Measurements from ENCODE around the gene MMP2.

DNA sequence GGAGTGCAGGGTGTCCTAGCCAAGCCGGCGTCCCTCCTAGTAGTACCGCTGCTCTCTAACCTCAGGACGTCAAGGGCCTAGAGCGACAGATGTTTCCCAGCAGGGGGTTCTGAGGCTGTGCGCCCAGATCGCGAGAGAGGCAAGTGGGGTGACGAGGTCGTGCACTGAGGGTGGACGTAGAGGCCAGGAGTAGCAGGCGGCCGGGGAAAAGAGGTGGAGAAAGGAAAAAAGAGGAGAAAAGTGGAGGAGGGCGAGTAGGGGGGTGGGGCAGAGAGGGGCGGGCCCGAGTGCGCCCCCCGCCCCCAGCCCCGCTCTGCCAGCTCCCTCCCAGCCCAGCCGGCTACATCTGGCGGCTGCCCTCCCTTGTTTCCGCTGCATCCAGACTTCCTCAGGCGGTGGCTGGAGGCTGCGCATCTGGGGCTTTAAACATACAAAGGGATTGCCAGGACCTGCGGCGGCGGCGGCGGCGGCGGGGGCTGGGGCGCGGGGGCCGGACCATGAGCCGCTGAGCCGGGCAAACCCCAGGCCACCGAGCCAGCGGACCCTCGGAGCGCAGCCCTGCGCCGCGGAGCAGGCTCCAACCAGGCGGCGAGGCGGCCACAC lies at the start of gene MMP2:
- TF ChIP-seq, protein P1, sequence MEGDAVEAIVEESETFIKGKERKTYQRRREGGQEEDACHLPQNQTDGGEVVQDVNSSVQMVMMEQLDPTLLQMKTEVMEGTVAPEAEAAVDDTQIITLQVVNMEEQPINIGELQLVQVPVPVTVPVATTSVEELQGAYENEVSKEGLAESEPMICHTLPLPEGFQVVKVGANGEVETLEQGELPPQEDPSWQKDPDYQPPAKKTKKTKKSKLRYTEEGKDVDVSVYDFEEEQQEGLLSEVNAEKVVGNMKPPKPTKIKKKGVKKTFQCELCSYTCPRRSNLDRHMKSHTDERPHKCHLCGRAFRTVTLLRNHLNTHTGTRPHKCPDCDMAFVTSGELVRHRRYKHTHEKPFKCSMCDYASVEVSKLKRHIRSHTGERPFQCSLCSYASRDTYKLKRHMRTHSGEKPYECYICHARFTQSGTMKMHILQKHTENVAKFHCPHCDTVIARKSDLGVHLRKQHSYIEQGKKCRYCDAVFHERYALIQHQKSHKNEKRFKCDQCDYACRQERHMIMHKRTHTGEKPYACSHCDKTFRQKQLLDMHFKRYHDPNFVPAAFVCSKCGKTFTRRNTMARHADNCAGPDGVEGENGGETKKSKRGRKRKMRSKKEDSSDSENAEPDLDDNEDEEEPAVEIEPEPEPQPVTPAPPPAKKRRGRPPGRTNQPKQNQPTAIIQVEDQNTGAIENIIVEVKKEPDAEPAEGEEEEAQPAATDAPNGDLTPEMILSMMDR (IDR thresholded peaks at IDR 0.05), result no peak
- no peak for TF ChIP-seq POLR2A (IDR thresholded peaks at IDR 0.05)
- TF ChIP-seq POLR2AphosphoS5 (IDR thresholded peaks at IDR 0.05), result peak; percentile 59 to 70 (median 69)
